CD1c-positive myeloid dendritic cell (primary cell): ENCODE data around the gene FMN2.
"Not testable (repeated sequence)": the region's sequence is repeated elsewhere in the genome, so short reads cannot be mapped to it uniquely, and the experiment has no call there.

Experiments used
- DNase-seq: peaks from one replicate; pipeline ENCODE4 v3.0.0-alpha.2; 2016; ENCODE audit errors: extremely low spot score

FMN2 gene

DNA sequence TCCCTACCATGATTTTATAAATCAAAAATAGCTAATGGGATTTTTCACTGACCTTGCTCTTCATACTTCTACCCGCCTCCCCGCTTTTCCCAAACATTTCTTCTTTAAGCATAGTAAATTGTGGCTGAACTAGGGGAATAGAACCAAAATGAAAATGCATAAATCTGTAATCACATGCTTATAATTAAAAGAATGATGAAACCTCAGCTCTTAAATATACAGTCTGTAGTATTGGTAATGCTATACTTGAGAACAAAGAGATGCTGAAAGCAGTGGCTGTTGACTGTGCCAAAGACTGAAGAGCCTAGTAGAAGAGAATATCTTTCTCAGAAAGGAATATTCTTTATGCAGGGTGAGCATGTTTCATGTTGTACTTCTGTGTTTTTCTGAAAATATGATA lies 271.1 kb downstream of the FMN2 start:
- no peak for DNase-seq

DNA sequence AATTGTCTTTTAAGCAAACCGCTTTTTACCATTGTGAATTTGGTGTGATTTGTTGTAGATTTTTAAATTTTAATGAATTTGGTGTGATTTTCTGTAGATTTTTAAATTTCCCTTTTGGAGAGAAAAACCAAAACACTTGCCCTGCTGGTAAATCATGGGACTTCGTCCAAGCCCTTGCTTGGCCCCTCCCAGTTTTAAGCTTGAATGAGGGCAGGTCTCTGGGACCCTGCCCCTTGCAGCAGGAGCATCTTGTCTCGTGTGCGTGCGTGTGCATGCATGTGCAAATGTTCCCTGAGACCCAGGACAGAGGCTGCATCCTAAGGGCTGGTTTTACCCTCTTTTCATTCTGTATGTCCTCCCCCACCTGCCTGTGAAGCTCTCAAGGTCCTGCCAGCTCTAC lies 271.6 kb downstream of the FMN2 start:
- DNase-seq, result no peak

DNA sequence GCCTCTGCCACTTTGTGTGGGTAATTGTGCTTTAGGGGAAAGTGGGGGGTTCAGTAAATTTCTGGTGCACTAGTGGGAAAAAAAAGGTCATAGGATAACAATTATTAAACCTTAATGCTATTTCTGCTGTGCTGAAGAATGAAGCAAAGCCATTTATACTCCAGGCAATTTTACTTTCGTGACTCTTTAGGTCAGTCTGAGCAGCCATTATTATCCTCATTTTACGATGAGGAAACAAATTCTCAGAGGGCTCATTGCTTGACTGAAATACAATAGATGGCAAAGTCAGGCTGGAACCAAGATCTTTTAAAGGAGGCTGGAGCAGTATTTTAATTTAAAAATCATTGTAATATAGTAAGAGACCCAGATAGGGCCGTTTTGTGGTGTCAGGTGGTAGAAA lies 272.2 kb downstream of the FMN2 start:
- DNase-seq, result no peak

- no peak for DNase-seq
Observed at GRCh38 chr1:240366636-240367035, 275.0 kb downstream of the FMN2 start.

DNA sequence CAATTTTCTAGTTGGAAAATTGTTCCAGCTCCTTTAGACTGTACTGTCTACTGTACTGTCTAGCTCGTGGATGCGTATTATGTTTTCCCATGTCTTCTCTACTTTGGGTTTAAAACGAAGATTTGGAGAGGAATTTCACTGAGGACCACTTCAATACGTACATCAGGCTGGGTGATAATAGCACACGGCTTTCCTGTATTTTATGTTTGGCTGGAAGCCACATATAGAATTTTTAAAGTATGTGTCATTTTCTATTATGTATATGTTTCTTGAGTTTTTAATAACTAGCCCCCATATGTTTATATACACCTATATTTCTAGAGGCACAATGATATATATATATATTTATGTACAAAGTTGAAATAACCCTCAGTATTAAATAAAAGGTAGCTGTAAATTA lies 293.9 kb downstream of the FMN2 start:
- DNase-seq, result no peak

DNA sequence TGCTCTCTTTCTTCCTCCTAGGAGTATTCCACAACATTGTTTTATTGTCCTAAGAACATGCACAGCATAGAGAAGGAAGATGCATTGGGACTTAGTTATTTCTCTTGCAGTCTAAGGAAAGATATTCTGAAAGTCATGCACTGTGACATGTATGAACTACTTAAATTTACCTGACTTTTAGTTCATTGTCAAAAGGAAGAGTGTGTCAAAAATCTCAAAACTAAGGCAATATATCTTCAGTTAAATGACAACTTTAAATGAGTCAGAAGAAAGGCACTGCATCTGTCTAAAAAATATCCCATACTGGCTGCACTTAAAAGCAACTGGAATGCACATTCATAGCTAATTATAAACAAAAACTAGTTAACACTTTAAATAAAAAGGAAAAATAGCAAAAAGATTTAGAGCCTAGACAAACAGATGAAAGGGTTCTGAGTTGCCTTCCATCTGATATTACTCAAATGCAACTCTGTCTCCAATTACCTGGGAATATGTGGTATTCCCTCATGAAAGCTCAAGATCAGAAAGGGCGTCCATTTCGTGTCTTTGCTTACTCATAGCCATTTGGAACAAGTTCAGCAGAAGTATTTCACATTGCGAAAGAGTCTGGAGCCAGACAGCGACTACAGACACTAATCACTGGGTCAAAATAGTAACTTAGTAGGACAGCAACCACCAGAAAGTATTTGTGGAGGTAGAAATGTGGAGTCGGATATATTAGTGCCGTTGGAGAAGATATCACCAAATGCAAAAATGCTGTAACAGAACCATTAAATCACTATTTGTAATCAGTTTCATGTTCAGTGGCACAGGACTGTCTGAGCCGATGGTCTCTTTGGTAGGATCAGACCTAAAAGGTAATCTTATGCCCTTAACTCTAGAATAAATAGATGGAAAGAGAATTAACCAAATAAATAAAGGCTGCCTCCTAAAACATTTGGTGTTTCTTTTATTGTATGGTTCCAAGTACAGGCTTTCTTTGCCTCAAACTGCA lies 294.6 kb downstream of the FMN2 start:
- no peak for DNase-seq

GRCh38 chr1:240387051-240387450 lies 295.4 kb downstream of the FMN2 start:
- DNase-seq, result no peak

GRCh38 chr1:240391660-240392260 lies 300.1 kb downstream of the FMN2 start:
- no peak for DNase-seq

- DNase-seq, result no peak
Observed at GRCh38 chr1:240394353-240394752, 302.7 kb downstream of the FMN2 start.

DNA sequence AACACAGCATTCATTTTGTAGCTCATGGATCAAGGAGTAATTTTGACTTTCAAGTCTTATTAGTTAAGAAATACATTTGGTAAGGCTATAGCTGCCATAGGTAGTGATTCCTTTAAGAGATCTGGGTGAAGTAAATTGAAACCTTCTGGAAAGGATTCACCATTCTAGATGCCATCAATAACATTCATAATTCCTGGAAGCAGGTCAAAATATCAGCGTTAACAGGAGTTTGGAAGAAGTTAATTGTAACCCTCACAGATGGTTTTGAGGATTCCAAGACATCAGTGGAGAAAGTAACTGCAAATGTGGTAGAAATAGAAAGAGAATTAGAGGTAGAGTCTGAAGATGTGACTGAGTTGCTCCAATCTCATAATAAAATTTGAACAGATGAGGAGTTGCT lies 303.7 kb downstream of the FMN2 start:
- no peak for DNase-seq

- no peak for DNase-seq
Observed at GRCh38 chr1:240399381-240399780, 307.7 kb downstream of the FMN2 start.

- DNase-seq, result no peak
Observed at GRCh38 chr1:240401731-240402130, 310.0 kb downstream of the FMN2 start.

DNA sequence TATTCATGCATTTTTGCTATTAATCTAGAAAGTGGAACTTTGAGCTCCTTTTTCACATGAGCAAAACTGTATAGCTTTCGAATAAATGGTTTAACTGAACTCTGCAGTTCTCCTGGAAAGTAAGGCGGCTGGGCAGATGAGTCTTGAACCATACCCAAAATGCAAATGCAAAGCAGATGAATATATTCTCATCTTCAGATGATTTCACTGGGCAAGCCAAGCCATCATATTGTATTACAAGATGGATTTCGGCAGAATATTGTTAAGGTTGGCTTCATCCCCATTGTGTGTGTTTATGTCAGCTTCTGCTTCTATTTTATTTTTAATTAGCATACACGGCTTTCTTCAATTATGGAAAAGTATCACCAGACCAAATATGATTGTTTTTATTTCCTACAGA lies 310.6 kb downstream of the FMN2 start:
- no peak for DNase-seq

- DNase-seq, result no peak
Observed at GRCh38 chr1:240404286-240404685, 312.6 kb downstream of the FMN2 start.

DNA sequence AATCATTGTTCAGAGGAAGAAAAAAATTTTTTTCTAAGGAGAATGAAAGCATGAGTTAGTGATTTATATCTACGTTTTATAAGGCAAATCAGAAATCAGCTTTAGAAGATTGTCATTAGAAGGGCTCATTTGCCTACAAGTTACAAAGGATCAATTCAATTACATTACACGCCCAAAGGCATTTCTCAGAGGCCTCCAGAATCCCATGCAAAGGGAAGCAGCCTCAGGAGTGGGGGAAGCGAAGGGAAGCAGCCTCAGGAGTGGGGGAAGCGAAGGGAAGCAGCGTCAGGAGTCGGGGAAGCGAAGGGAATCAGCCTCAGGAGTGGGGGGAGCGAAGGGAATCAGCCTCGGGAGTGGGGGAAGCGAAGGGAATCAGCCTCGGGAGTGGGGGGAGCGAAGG lies 314.1 kb downstream of the FMN2 start:
- DNase-seq, result no peak

GRCh38 chr1:240407407-240407806 lies 315.7 kb downstream of the FMN2 start:
- DNase-seq, result no peak

DNA sequence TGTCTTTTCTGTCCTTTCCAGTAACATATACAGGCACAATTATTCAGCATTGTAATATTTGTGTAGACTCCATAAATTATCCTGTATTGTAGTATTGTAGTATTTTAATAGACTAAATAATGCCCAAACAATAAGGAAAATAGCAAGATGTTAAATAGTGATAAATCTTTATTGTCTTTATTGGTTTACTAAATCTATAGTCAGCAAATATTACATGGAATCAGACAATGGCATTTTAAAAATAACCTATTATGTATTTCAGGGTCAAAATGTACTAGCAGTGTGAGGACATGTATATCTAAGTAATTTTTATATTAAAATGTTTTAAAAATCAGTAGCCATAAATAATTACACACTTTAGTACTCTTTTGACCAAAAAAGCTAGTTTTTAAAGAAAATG lies 317.9 kb downstream of the FMN2 start:
- DNase-seq, result no peak

DNA sequence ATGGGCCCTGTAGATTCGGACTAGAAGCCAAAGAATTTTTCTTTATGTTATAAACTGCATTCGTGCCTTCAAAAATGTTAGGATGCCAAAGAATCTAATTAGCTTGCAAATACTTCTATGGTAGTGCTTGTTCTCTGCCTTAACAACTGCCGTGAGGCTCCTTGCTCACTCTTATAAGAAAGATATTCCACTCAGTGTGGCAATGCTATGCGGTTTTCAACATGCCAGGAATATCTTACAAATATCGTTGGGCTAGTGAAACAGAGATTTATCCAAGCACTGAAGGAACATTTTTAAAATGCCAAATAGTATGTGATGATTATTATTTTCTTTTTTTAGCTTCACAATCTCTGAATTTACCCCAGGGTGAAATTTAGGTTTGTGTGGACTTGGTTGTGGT lies 322.0 kb downstream of the FMN2 start:
- DNase-seq, result no peak

DNA sequence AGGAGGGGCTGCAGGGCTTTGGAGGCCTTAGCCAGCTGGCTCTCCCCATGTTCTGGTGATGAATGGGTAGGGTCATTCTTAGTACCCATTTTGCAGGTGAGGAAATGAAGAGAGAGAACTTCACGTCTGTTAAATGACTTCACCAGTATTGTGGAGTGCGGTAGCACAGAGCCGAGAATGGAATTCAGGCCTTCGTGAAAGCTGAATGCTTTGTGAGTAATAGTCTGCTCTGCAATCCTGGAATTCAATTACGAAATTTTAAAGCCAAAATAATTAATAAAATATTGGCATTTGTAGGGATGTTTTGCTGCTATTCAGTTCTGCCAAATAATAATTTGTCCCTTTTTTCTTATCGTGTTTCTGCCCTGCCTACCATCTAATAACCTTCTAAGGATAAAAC lies 322.6 kb downstream of the FMN2 start:
- DNase-seq, result no peak

DNA sequence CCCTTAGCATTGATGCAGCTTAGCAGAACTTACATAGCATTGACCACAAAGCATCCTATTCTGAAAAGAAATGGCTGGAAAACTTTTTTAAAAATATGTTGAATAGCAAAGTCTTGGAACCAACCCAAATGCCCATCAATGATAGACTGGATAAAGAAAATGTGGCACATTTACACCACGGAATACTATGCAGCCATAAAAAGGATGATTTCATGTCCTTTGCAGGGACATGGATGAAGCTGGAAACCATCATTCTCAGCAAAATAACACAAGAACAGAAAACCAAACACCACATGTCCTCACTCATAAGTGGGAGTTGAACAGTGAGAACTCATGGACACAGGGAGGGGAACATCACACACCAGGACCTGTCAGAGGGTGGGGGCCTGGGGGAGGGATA lies 323.3 kb downstream of the FMN2 start:
- not testable (repeated sequence) for DNase-seq

DNA sequence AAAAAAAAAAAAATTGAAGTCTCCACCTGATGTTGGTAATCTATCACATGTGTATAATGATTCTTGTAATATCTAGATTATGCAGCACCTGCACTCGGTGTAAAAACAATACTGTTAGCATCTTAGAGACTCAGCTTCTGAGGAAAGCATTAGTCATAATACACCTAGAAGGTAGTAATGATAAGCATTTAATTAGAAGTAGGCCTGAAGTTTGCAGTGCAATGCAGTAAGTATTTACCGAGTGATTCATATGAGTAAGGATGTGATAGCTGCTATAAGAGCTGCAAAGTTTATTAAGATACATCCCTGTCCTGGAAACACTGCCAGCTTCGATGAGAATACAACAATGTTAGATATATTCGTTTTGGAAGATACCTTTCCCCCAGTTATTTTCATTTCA lies 323.8 kb downstream of the FMN2 start:
- no peak for DNase-seq

DNA sequence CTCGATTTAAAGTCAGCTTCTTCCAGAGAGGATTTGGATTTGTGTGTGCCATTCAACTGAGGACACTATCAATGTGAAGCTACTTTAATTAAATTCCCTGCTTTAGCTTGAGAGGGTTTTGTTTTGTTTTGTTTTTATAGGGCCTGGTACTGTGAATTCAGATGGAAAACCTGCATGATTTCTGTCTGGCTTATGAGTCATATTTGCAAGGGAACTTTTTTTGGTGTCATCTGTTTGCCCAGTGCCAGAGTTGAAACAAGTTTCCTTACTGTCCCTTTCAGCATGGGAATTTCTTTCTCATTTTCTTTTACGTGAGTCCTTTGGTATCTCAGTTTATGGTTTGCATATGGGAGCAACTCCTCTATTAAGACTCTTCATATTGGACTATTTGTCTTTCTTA lies 325.6 kb downstream of the FMN2 start:
- DNase-seq, result no peak

- DNase-seq, result no peak
Observed at GRCh38 chr1:240420766-240421165, 329.1 kb downstream of the FMN2 start.
